Measurements from ENCODE around the gene CELF1.

The CELF1 gene

GRCh38 chr11:47418454-47419259, 134.3 kb downstream of the CELF1 start:
- H3K4me1 ChIP-seq: no peaks in the 10 kb centered on the region
- H3K4me3 ChIP-seq (ENCODE audit: low read depth, low read length): no peak overlapping the region
- no peak overlapping the region for H3K9ac ChIP-seq
- no peak overlapping the region for H3K4me2 ChIP-seq (ENCODE audit: low read length)
- no peak overlapping the region for H2AFZ ChIP-seq
- H3K27ac ChIP-seq: no peak overlapping the region
- no peaks in the 10 kb centered on the region for H3K27me3 ChIP-seq (ENCODE audit: control insufficient read depth, insufficient read depth, low read length)
- H3K9me3 ChIP-seq (ENCODE audit: control insufficient read depth, low read length): no peaks in the 10 kb centered on the region
- H3K36me3 ChIP-seq (ENCODE audit: control insufficient read depth, insufficient read depth, low read length): no peaks in the 10 kb centered on the region
- TF ChIP-seq CTCF (IDR thresholded peaks at IDR 0.05): no peak
- no peaks in the 10 kb centered on the region for H3K79me2 ChIP-seq

- Histone ChIP-seq H3K4me2 (ENCODE audit: low read length) (no peak overlapping the region), H3K27me3 (ENCODE audit: control insufficient read depth, insufficient read depth, low read length) (no peaks in the 10 kb centered on the region), H3K4me1 (no peaks in the 10 kb centered on the region), H2AFZ (no peak overlapping the region), H3K27ac (no peak overlapping the region), H3K9me3 (ENCODE audit: control insufficient read depth, low read length) (no peaks in the 10 kb centered on the region), H3K9ac (no peak overlapping the region), H3K4me3 (ENCODE audit: low read depth, low read length) (no peak overlapping the region), H3K36me3 (ENCODE audit: control insufficient read depth, insufficient read depth, low read length) (no peaks in the 10 kb centered on the region), H3K79me2 (no peaks in the 10 kb centered on the region)
- no peak for TF ChIP-seq CTCF (IDR thresholded peaks at IDR 0.05)
Measured at GRCh38 chr11:47417712-47418111, 135.2 kb downstream of the CELF1 start.

- H3K36me3 ChIP-seq (ENCODE audit: control insufficient read depth, insufficient read depth, low read length): no peaks in the 10 kb centered on the region
- no peaks in the 10 kb centered on the region for H3K9me3 ChIP-seq (ENCODE audit: control insufficient read depth, low read length)
- H3K4me1 ChIP-seq: no peaks in the 10 kb centered on the region
- TF ChIP-seq CTCF (IDR thresholded peaks at IDR 0.05): no peak
- no peak overlapping the region for H3K27ac ChIP-seq
- H3K79me2 ChIP-seq: no peaks in the 10 kb centered on the region
- H3K9ac ChIP-seq: no peak overlapping the region
- H3K4me3 ChIP-seq (ENCODE audit: low read depth, low read length): no peak overlapping the region
- H3K27me3 ChIP-seq (ENCODE audit: control insufficient read depth, insufficient read depth, low read length): no peaks in the 10 kb centered on the region
- H3K4me2 ChIP-seq (ENCODE audit: low read length): no peak overlapping the region
- H2AFZ ChIP-seq: no peak overlapping the region
Measured at GRCh38 chr11:47415949-47416472, 136.9 kb downstream of the CELF1 start.

Measured in parathyroid adenoma (tissue), 2 donors.